RWPE2 (cell line): ENCODE data around the gene OTOG.

Experiments used
- ATAC-seq: fragments of 200-7000 bp; cut with Tn5 transposase; 3 replicates; pipeline ENCODE4 v1.9.1; 2021; ENCODE audit warnings: low read depth
- DNase-seq: peaks from one replicate; pipeline ENCODE4 v3.0.0-alpha.2; 2020; ENCODE audit warnings: low spot score
- H3K27ac ChIP-seq: fragments of 450-650 bp; 2 replicates; pipeline ENCODE4 v1.5.1; 2017; ENCODE audit warnings: mild to moderate bottlenecking; ENCODE audit not compliant: poor library complexity, severe bottlenecking
- H3K27me3 ChIP-seq: fragments of 250-450 bp; sonication (Bioruptor Pico); 2 replicates; pipeline ENCODE4 v1.5.1; 2021; ENCODE audit warnings: mild to moderate bottlenecking, moderate library complexity; ENCODE audit not compliant: insufficient read depth, poor library complexity, severe bottlenecking
- H3K36me3 ChIP-seq: fragments of 250-450 bp; sonication (Bioruptor Pico); 2 replicates; pipeline ENCODE4 v1.5.1; 2020; ENCODE audit warnings: low read depth, mild to moderate bottlenecking, moderate library complexity
- H3K4me1 ChIP-seq: fragments of 250-450 bp; sonication (Bioruptor Pico); 2 replicates; pipeline ENCODE4 v1.5.1; 2021; ENCODE audit warnings: mild to moderate bottlenecking, moderate library complexity; ENCODE audit not compliant: insufficient read depth, poor library complexity, severe bottlenecking
- H3K4me3 ChIP-seq: fragments of 250-450 bp; sonication (Bioruptor Pico); 2 replicates; pipeline ENCODE4 v1.5.1; 2021; ENCODE audit warnings: mild to moderate bottlenecking, moderate library complexity; ENCODE audit not compliant: severe bottlenecking
- H3K9me3 ChIP-seq: fragments of 250-450 bp; sonication (Bioruptor Pico); 2 replicates; pipeline ENCODE4 v1.5.1; 2021; ENCODE audit warnings: mild to moderate bottlenecking, moderate library complexity; ENCODE audit not compliant: severe bottlenecking
- TF ChIP-seq, protein P1 (sequence below): fragments of 450-650 bp; IDR thresholded peaks from one replicate; pipeline ENCODE4 v1.5.1; 2017; ENCODE audit warnings: mild to moderate bottlenecking, moderate library complexity; ENCODE audit not compliant: poor library complexity, severe bottlenecking

The OTOG gene

DNA sequence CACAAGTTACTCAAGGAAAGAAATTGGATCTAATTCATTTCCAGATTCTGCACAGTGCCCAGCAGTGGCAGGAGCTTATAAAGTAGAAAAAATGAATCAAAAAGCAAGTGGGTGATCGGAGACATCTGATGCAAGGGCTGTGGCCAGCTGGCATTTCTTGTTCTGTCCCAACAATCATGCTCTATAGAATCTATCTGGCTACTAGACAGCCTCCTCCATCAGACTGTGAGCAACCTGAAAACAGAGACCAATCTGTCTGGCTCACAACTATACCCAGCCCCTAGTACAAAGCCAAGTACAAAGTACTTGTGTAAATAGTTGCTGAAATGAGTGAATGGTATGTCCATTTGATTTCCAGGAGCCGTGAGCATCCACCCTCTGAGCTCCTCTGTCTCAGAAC, 14.3 kb upstream of the OTOG start:
- no peak for ATAC-seq
- H3K27ac ChIP-seq: no peak overlapping the region
- H3K27me3 ChIP-seq: peaks cover 2% of the 10 kb centered on the region
- H3K4me3 ChIP-seq: no peak overlapping the region
- no peaks in the 10 kb centered on the region for H3K4me1 ChIP-seq
- H3K9me3 ChIP-seq: no peaks in the 10 kb centered on the region
- no peaks in the 10 kb centered on the region for H3K36me3 ChIP-seq
- TF ChIP-seq, protein P1, sequence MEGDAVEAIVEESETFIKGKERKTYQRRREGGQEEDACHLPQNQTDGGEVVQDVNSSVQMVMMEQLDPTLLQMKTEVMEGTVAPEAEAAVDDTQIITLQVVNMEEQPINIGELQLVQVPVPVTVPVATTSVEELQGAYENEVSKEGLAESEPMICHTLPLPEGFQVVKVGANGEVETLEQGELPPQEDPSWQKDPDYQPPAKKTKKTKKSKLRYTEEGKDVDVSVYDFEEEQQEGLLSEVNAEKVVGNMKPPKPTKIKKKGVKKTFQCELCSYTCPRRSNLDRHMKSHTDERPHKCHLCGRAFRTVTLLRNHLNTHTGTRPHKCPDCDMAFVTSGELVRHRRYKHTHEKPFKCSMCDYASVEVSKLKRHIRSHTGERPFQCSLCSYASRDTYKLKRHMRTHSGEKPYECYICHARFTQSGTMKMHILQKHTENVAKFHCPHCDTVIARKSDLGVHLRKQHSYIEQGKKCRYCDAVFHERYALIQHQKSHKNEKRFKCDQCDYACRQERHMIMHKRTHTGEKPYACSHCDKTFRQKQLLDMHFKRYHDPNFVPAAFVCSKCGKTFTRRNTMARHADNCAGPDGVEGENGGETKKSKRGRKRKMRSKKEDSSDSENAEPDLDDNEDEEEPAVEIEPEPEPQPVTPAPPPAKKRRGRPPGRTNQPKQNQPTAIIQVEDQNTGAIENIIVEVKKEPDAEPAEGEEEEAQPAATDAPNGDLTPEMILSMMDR: no peak
- DNase-seq: no peak

DNA sequence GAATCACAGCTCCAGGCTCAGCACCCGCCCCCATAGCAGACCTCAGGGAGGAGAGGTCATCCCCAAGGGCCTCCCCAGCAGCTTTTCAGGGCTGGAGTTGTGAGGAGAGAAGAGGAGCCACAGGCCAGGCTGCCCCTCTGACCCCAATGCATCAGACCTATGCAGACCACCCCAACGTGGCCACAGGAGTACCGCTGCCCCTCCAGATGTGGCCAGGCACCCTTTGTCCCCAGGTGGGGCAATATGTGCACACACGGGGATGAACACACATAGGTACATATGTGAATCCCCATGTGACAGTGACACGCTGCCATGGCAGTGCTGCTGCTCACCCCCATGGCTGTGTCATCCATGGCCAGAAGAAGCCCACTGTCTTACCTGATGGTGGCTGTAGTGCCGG, 13.7 kb upstream of the OTOG start:
- Histone ChIP-seq H3K36me3 (no peaks in the 10 kb centered on the region), H3K4me3 (no peak overlapping the region), H3K27ac (no peak overlapping the region), H3K9me3 (no peaks in the 10 kb centered on the region), H3K27me3 (peaks cover 2% of the 10 kb centered on the region), H3K4me1 (no peaks in the 10 kb centered on the region)
- TF ChIP-seq, protein P1: no peak
- DNase-seq (no peak), ATAC-seq (no peak)

DNA sequence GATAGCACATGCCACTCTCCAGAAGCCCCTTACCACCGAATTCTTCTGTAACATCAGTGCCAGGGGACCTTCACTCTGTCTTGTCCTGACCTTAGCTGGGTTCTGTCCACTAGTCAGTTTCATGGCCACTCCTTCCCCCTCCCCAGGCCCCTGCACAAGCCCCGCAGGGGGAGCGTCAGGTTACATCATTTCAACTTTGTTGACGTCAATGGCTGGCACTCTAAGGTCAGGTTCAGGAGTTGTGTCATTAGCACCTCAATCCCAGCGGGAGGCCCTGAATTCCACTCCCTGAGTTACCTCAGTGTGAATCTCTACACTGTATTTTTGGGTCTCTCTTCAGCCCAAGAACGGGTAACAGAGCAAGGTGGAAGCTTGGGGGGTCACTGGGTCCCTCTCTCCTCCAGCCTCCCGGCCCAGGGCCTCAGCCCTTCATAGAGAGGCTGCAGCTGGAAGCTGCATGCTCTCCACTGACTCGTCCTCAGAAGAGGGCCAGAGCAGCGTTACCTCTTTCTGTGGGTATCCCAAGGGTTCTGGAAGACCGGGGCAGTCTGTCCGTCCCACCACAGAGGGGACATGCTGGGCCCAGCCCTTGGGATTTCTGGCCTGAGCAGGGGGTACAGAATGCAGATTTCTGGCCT, 13.2 kb upstream of the OTOG start:
- Histone ChIP-seq H3K4me1 (no peaks in the 10 kb centered on the region), H3K27ac (no peak overlapping the region), H3K36me3 (no peaks in the 10 kb centered on the region), H3K27me3 (peaks cover 2% of the 10 kb centered on the region), H3K4me3 (no peak overlapping the region), H3K9me3 (no peaks in the 10 kb centered on the region)
- TF ChIP-seq, protein P1: no peak
- no peak for ATAC-seq
- DNase-seq: no peak

DNA sequence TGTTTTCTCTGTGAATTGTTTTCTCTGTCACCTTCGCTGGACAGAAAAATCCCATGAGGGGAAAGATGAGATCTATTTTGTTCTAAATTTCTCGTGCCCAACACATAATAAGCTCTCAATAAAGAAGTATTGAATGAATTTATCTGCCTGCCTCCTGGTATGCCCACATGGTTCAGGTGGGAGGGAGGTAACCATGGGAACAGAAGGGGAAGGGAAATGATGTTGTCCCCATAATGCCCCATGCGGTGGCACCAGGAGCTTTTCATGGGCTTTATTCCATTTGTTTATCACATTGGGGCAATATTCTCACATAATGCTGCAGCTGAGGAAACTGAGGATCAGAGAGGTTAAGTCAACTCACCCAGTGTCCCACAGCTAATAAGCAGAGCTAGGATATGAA, 11.6 kb upstream of the OTOG start:
- Histone ChIP-seq H3K27ac (no peak overlapping the region), H3K27me3 (peaks cover 1% of the 10 kb centered on the region), H3K9me3 (no peaks in the 10 kb centered on the region), H3K4me1 (no peaks in the 10 kb centered on the region), H3K4me3 (no peak overlapping the region), H3K36me3 (no peaks in the 10 kb centered on the region)
- TF ChIP-seq, protein P1: no peak
- DNase-seq (no peak), ATAC-seq (no peak)

DNA sequence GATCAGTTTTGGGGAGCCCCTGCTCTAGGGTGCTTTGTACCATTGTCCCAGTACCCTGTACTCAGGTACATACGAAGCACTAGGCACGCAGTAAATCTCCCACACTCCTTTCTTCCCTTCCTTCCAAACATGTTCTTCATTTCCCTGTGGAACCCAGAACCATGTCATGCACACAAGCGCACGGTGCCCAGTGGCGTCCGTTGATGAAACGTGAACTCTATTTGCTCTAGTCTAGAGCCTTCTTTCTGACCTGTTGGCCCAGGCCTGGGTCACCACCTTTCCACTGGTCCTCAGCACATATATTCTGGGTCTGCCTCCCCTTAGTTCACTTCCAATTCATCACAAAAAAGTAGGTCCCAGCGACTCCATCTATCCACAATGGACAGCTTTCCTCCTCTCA, 9.8 kb upstream of the OTOG start:
- H3K4me1 ChIP-seq: no peaks in the 10 kb centered on the region
- H3K36me3 ChIP-seq: no peaks in the 10 kb centered on the region
- H3K27me3 ChIP-seq: no peaks in the 10 kb centered on the region
- ATAC-seq: no peak
- H3K27ac ChIP-seq: no peak overlapping the region
- no peaks in the 10 kb centered on the region for H3K9me3 ChIP-seq
- no peak for DNase-seq
- H3K4me3 ChIP-seq: no peak overlapping the region
- TF ChIP-seq, protein P1: no peak
